Ishikawa (cell line): ENCODE data around the gene ASTN2.

ENCODE experiments used
- CEBPB ChIP-seq: IDR thresholded peaks from 2 replicates; pipeline ENCODE4 v1.6.1; 2012
- CREB1 ChIP-seq: IDR thresholded peaks from 2 replicates; pipeline ENCODE4 v1.6.1; 2012; ENCODE audit warnings: low read depth
- EGR1 ChIP-seq: IDR thresholded peaks from 2 replicates; pipeline ENCODE4 v1.6.1; 2012
- EP300 ChIP-seq: IDR thresholded peaks from 2 replicates; pipeline ENCODE4 v1.6.1; 2012; ENCODE audit warnings: borderline replicate concordance
- FOXM1 ChIP-seq: IDR thresholded peaks from 2 replicates; pipeline ENCODE4 v1.6.1; 2012; ENCODE audit warnings: low read depth, borderline replicate concordance
- NFIC ChIP-seq: IDR thresholded peaks from 2 replicates; pipeline ENCODE4 v1.6.1; 2012
- RAD21 ChIP-seq: IDR thresholded peaks from 2 replicates; pipeline ENCODE4 v1.6.1; 2012; ENCODE audit warnings: low read depth
- TAF1 ChIP-seq: IDR thresholded peaks from 2 replicates; pipeline ENCODE4 v1.6.1; 2012; ENCODE audit warnings: low read depth, mild to moderate bottlenecking
- TCF12 ChIP-seq: IDR thresholded peaks from 2 replicates; pipeline ENCODE4 v1.6.1; 2012; ENCODE audit warnings: low read depth
- TEAD4 ChIP-seq: IDR thresholded peaks from 2 replicates; pipeline ENCODE4 v1.6.1; 2012
- YY1 ChIP-seq: IDR thresholded peaks from 2 replicates; pipeline ENCODE4 v1.6.1; 2012; ENCODE audit warnings: low read depth
- ZBTB7A ChIP-seq: IDR thresholded peaks from 2 replicates; pipeline ENCODE4 v1.6.1; 2012; ENCODE audit warnings: low read depth
- TF ChIP-seq, protein P1 (sequence below): IDR thresholded peaks from 2 replicates; pipeline ENCODE4 v1.6.1; 2012
- TF ChIP-seq, protein P2 (sequence below): IDR thresholded peaks from 2 replicates; pipeline ENCODE4 v1.6.1; 2012; ENCODE audit warnings: low read depth, mild to moderate bottlenecking
- TF ChIP-seq, protein P3 (sequence below): IDR thresholded peaks from 2 replicates; pipeline ENCODE4 v1.6.1; 2012

Gene ASTN2

DNA sequence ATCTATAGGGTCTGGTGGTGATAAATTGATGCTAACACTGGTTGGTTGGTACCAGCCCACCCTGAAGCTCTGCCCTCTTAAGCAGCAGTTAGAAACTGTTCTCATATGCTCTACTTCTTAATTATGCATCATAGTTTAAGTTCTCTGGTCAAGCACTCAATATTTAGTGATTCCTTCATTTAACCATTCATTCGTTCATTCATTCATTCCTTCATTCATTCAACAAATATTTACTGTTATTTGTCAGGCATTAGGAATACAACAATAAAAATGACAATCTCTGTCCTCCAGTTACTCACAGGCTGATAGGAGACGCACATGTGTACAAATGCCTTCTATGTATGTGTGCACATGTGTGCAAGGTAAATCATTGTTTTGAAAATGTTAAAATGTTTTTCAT is 673.1 kb downstream of the ASTN2 start:
- no peak for TF ChIP-seq ZBTB7A
- no peak for TF ChIP-seq EGR1
- TF ChIP-seq, protein P1, sequence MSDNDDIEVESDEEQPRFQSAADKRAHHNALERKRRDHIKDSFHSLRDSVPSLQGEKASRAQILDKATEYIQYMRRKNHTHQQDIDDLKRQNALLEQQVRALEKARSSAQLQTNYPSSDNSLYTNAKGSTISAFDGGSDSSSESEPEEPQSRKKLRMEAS, result no peak
- no peak for TF ChIP-seq TEAD4
- no peak for TF ChIP-seq TCF12
- TF ChIP-seq YY1, result no peak
- TF ChIP-seq CREB1, result no peak
- no peak for TF ChIP-seq EP300
- no peak for TF ChIP-seq TAF1

DNA sequence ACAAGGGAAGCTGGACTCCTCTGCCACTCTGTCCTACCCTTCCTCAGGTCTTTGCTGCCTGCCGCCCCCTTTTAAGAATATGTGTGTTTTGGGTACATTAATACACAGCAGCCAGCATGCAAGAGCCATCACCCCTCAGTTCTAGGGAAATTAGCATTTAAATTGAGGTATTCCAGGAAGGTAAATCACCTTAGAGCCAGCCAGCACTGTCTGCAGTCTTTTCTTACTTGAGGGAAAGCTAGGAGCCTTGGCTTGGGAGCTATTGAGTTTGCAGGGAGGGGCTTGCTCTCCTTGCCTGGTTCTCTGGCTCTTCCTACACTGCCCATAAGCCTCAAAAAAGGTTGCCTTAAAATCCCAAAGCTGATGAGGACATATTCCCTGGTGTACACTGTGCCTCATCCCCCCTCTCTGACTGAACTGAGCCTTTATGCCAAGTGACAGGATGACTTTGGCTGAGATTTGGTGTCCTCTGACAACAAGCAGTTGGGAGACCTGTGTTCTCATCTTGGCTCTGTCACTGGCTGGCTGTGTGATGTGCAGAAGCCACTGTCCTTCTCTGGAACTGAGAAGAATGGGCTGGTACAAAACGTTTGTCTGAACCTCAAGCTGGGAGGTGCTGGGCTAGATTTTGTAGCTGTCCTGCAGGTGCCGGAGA is 673.6 kb downstream of the ASTN2 start:
- TF ChIP-seq TEAD4 (no peak), CEBPB (no peak)
- TF ChIP-seq, protein P1, result no peak

DNA sequence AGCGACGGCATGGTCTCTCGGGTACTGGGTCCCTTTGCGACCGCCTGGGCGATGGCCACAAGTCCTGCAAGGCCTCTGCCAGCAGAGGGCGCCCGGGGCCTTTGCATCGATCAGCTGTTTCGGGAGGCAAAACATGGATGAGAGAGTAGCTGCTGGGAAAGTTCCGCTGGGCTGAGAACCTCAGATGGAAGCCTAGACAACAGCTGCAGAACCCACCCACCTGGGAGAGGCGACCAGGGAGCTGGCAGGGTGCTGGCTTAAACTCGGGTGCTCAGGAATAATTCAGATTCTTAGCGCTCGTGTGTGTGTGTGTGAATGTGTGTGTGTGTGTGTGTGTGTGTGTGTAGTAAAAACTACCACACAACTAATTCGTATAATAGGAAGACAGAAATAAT is 677.7 kb downstream of the ASTN2 start:
- TF ChIP-seq CEBPB, result no peak
- peak; percentile 94 for TF ChIP-seq RAD21

DNA sequence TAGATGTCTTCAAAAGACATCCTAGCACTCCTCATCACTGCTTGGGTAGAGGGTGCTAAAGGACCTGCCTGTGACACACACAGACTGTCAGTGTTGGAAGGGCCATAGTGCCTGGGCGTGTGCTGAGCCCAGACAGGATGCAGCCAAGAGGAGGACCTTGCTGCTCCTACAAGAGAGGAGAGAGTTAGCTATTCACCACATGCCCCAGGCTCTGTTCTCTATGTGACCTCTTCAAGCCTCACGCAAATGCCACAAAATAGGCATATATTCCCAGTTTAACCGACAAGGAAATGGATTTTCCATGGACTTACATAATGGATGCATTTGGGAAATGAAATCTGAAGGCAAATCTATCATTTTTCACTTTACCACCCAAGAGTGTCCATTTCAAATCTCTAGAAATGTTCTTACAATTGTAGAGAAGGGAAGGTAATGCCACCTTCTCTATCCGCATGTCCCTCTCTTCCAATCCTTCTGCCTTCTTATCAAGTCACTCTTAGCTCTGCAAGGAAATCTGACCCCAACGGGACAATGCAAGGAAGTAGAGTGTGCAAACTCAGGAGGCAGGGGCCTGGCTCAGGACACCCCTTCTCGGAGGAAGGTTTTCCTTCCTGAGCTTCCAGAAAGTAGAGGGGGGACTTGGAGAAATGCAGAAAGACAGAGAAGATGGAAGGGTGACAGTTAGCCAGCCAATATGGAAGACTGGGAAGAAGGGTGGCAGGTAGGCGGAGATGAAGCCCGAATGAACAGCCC is 678.3 kb downstream of the ASTN2 start:
- TF ChIP-seq TCF12 (no peak), FOXM1 (no peak)
- TF ChIP-seq, protein P2, sequence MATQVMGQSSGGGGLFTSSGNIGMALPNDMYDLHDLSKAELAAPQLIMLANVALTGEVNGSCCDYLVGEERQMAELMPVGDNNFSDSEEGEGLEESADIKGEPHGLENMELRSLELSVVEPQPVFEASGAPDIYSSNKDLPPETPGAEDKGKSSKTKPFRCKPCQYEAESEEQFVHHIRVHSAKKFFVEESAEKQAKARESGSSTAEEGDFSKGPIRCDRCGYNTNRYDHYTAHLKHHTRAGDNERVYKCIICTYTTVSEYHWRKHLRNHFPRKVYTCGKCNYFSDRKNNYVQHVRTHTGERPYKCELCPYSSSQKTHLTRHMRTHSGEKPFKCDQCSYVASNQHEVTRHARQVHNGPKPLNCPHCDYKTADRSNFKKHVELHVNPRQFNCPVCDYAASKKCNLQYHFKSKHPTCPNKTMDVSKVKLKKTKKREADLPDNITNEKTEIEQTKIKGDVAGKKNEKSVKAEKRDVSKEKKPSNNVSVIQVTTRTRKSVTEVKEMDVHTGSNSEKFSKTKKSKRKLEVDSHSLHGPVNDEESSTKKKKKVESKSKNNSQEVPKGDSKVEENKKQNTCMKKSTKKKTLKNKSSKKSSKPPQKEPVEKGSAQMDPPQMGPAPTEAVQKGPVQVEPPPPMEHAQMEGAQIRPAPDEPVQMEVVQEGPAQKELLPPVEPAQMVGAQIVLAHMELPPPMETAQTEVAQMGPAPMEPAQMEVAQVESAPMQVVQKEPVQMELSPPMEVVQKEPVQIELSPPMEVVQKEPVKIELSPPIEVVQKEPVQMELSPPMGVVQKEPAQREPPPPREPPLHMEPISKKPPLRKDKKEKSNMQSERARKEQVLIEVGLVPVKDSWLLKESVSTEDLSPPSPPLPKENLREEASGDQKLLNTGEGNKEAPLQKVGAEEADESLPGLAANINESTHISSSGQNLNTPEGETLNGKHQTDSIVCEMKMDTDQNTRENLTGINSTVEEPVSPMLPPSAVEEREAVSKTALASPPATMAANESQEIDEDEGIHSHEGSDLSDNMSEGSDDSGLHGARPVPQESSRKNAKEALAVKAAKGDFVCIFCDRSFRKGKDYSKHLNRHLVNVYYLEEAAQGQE, result no peak

DNA sequence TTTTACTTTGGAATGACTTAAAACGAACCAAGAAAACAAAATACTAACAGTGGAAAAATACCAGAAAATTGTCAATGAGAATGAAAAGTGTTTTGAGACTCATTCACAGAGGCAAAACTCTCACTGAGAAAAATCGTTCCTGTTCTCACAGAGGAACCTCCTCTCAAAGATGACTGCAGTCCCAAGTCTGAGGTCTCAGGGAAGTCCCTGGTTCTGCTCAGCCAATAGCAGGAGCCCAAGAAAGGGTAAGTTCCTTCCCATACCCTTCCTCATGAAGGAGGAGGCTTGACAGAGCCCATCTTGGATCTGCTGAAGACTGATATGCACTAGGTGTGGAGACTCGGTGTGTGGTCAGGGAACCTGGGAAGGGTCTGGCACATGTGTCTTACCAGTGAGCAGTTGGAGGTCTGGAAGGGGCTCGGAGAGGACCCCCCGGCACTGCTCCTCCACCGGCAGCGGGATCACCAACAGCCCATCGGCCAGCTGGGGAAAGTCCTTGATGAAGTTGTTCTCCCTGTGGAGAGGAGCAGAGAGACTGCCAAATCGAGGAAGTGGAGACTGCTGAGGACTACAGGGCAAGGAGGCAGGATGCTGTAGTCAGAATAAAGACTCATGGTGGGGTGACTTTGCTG is 681.7 kb downstream of the ASTN2 start:
- no peak for TF ChIP-seq TAF1

DNA sequence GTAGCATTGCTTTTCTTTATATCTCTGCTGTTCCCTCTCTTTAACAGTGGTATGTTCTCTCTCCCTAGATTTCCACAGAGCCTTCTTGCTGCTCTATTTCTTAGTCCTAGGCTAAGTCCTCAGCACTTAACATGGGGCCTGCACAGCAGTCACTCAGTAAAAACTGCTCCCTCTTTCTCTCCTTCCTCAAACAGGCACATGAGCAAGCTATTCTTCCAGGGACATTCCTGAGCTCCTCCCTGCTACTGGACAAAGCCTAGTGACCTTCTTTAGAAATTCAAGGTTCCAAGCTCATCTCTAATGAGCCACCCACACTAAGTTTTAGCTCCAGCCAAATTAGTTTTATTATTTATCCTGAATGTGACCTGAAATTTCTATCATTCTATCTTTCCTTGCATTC is 688.3 kb downstream of the ASTN2 start:
- TF ChIP-seq, protein P2, result no peak
- no peak for TF ChIP-seq CEBPB
- no peak for TF ChIP-seq FOXM1
- TF ChIP-seq, protein P3, sequence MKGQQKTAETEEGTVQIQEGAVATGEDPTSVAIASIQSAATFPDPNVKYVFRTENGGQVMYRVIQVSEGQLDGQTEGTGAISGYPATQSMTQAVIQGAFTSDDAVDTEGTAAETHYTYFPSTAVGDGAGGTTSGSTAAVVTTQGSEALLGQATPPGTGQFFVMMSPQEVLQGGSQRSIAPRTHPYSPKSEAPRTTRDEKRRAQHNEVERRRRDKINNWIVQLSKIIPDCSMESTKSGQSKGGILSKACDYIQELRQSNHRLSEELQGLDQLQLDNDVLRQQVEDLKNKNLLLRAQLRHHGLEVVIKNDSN, result no peak
- TF ChIP-seq, protein P1, result no peak
- TF ChIP-seq EGR1, result no peak
- no peak for TF ChIP-seq EP300
- TF ChIP-seq NFIC, result no peak
- no peak for TF ChIP-seq TCF12
- TF ChIP-seq TAF1, result no peak
- no peak for TF ChIP-seq CREB1
- no peak for TF ChIP-seq RAD21
- TF ChIP-seq YY1, result no peak
- no peak for TF ChIP-seq ZBTB7A
- no peak for TF ChIP-seq TEAD4

DNA sequence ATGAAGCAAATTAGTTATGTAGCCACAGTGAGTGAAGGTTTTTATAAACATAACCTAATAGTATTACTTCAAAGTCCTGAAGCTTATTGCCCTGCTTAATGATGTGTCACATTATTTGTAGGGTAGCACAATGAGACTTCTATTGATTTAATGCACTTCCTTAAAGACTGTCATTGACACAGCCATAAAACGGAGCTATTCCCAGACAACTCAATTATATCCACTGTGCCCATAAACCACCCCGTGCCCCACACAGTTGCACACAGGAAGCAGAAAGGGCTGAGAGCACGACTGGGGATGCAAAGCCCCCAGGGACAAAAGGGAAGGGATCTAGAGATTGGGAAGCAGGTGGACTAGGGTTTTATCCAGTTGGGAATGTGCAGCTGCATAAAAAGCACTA is 690.7 kb downstream of the ASTN2 start:
- TF ChIP-seq EP300 (no peak), TAF1 (no peak), TCF12 (no peak), EGR1 (no peak), RAD21 (no peak), YY1 (no peak), TEAD4 (no peak), NFIC (no peak), ZBTB7A (no peak), CEBPB (no peak)
- TF ChIP-seq, protein P2, result no peak
